Astrocyte (in vitro differentiated cells and primary cell): Measurements from ENCODE around the gene TBXT. TPM values are rescaled to one million over a fixed set of nuclear protein-coding genes. Genes with fewer than 3 reads are reported as not detected.

Experiments used
- DNase-seq: peaks from one replicate; pipeline ENCODE4 v3.0.0-alpha.2; 2010; ENCODE audit warnings: low read depth
- FAIRE-seq: peaks from 2 replicates; lab custom pipeline; 2011; peaks lifted over from hg19 to GRCh38; lab: Jason Lieb, UNC
- H2AFZ ChIP-seq: 2 replicates; pipeline ENCODE4 v1.6.0; 2012; ENCODE audit warnings: low read depth, low read length, inconsistent platforms
- H3K27ac ChIP-seq: 2 replicates; pipeline ENCODE4 v1.5.1; 2011; ENCODE audit warnings: low read depth, low read length, inconsistent platforms
- H3K27me3 ChIP-seq: 2 replicates; pipeline ENCODE4 v1.6.0; 2011; ENCODE audit warnings: low read length, inconsistent platforms; ENCODE audit not compliant: insufficient read depth
- H3K36me3 ChIP-seq: 2 replicates; pipeline ENCODE4 v1.5.1; 2011; ENCODE audit warnings: low read length, inconsistent platforms; ENCODE audit not compliant: insufficient read depth
- H3K4me1 ChIP-seq: 2 replicates; pipeline ENCODE4 v1.5.1; 2011; ENCODE audit warnings: low read length, inconsistent platforms; ENCODE audit not compliant: insufficient read depth
- H3K4me2 ChIP-seq: 2 replicates; pipeline ENCODE4 v1.6.0; 2012; ENCODE audit warnings: low read length, inconsistent platforms
- H3K4me3 ChIP-seq: 2 replicates; pipeline ENCODE4 v1.5.1; 2011; ENCODE audit warnings: low read depth, mild to moderate bottlenecking, low read length, inconsistent platforms; ENCODE audit not compliant: insufficient read depth
- H3K79me2 ChIP-seq: 2 replicates; pipeline ENCODE4 v1.6.0; 2012; ENCODE audit warnings: mild to moderate bottlenecking, low read length, inconsistent platforms; ENCODE audit not compliant: insufficient read depth
- H3K9ac ChIP-seq: 2 replicates; pipeline ENCODE4 v1.6.0; 2012; ENCODE audit warnings: mild to moderate bottlenecking, low read length, inconsistent platforms
- H3K9me3 ChIP-seq: 2 replicates; pipeline ENCODE4 v1.5.1; 2012; ENCODE audit warnings: low read depth, mild to moderate bottlenecking, low read length, inconsistent platforms; ENCODE audit not compliant: insufficient read depth
- H4K20me1 ChIP-seq: 2 replicates; pipeline ENCODE4 v1.6.0; 2012; ENCODE audit warnings: low read length, inconsistent platforms; ENCODE audit not compliant: insufficient read depth
- H3K27ac Mint-ChIP-seq: one replicate; pipeline ENCODE4 v1.8.0; 2021; ENCODE audit warnings: mild to moderate bottlenecking, mixed read lengths; ENCODE audit not compliant: unreplicated experiment
- H3K27me3 Mint-ChIP-seq: one replicate; pipeline ENCODE4 v1.8.0; 2021; ENCODE audit warnings: low read depth, mixed read lengths; ENCODE audit not compliant: unreplicated experiment
- H3K36me3 Mint-ChIP-seq: one replicate; pipeline ENCODE4 v1.8.0; 2021; ENCODE audit warnings: low read depth, mixed read lengths; ENCODE audit not compliant: unreplicated experiment
- H3K4me1 Mint-ChIP-seq: one replicate; pipeline ENCODE4 v1.8.0; 2021; ENCODE audit warnings: low read depth, mixed read lengths; ENCODE audit not compliant: unreplicated experiment
- H3K4me3 Mint-ChIP-seq: one replicate; pipeline ENCODE4 v1.8.0; 2021; ENCODE audit warnings: mild to moderate bottlenecking, moderate library complexity, mixed read lengths; ENCODE audit not compliant: unreplicated experiment
- H3K9me3 Mint-ChIP-seq: one replicate; pipeline ENCODE4 v1.8.0; 2021; ENCODE audit warnings: mild to moderate bottlenecking, mixed read lengths; ENCODE audit not compliant: unreplicated experiment
- EZH2 ChIP-seq: IDR thresholded peaks from 2 replicates; pipeline ENCODE4 v1.6.1; 2012; ENCODE audit warnings: mild to moderate bottlenecking, low read length, inconsistent platforms; ENCODE audit not compliant: insufficient read depth
- total RNA-seq: library from RNA; stranded (reverse); gene quantifications from 2 replicates; pipeline ENCODE4 v1.2.1, GENCODE V29; 2021
- TF ChIP-seq, protein P1 (sequence below): IDR thresholded peaks from 2 replicates; pipeline ENCODE4 v1.5.1; 2011; ENCODE audit warnings: low read depth, mild to moderate bottlenecking, inconsistent platforms, low read length, moderate library complexity; ENCODE audit not compliant: insufficient read depth

The TBXT gene
- total RNA-seq, 1 donor from 2014 or later, result not detected

DNA sequence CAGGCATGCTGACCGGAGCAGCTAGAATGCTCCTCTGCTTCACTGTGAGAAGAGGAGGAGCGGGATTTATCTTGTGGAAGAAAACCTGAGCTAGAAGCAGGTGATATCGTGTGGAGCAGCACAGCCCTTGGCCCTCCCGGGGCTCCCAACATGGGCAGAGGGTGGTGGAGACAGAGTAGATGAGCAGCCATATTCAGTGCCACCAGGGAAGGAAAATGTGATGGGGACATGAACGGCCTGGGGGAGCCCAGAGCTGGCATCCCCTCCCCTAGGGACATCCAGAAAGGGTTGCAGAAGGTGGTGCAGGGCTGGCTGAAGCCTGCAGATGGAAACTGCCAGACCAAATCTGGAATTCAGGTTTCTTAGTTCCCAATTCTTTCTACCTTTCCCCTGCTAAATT lies 24.9 kb upstream of the TBXT start:
- no peak overlapping the region for H3K27ac ChIP-seq
- DNase-seq, result no peak
- Mint-ChIP-seq H3K36me3 (no peaks in the 10 kb centered on the region), H3K4me1 (no peaks in the 10 kb centered on the region), H3K9me3 (peaks cover 2% of the 10 kb centered on the region), H3K27ac (no peak overlapping the region), H3K27me3 (peaks cover 33% of the 10 kb centered on the region), H3K4me3 (no peak overlapping the region)
- no peaks in the 10 kb centered on the region for H3K27me3 ChIP-seq
- no peak overlapping the region for H3K9ac ChIP-seq
- H3K79me2 ChIP-seq, result no peaks in the 10 kb centered on the region
- no peaks in the 10 kb centered on the region for H4K20me1 ChIP-seq
- no peak for FAIRE-seq
- H3K4me2 ChIP-seq, result no peak overlapping the region
- no peak overlapping the region for H2AFZ ChIP-seq
- no peaks in the 10 kb centered on the region for H3K36me3 ChIP-seq
- H3K4me3 ChIP-seq, result no peak overlapping the region
- H3K4me1 ChIP-seq, result no peaks in the 10 kb centered on the region
- TF ChIP-seq, protein P1, sequence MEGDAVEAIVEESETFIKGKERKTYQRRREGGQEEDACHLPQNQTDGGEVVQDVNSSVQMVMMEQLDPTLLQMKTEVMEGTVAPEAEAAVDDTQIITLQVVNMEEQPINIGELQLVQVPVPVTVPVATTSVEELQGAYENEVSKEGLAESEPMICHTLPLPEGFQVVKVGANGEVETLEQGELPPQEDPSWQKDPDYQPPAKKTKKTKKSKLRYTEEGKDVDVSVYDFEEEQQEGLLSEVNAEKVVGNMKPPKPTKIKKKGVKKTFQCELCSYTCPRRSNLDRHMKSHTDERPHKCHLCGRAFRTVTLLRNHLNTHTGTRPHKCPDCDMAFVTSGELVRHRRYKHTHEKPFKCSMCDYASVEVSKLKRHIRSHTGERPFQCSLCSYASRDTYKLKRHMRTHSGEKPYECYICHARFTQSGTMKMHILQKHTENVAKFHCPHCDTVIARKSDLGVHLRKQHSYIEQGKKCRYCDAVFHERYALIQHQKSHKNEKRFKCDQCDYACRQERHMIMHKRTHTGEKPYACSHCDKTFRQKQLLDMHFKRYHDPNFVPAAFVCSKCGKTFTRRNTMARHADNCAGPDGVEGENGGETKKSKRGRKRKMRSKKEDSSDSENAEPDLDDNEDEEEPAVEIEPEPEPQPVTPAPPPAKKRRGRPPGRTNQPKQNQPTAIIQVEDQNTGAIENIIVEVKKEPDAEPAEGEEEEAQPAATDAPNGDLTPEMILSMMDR, result no peak
- TF ChIP-seq EZH2, result no peak
- H3K9me3 ChIP-seq, result no peaks in the 10 kb centered on the region

DNA sequence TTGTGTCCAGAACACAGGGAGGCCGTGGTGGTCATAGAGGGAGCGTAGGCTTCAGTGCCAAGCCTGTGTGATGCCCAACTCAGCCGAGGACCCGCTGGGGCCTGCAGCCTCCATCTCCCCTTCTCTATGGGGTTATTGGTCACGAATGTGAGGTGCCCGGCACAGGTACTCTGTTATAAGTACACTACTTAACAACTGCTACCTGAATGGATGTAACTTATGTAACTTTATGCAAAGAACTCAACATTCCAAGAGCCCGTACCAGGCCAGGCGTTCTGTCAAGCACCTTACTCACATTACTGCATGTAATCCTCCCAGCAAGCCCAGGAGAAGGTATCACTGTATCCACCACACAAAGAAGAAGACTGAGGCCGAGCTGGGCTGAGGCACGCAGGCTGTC lies 24.5 kb upstream of the TBXT start:
- Histone ChIP-seq H3K4me3 (no peak overlapping the region), H2AFZ (no peak overlapping the region), H4K20me1 (no peaks in the 10 kb centered on the region), H3K9me3 (no peaks in the 10 kb centered on the region), H3K4me2 (no peak overlapping the region), H3K9ac (no peak overlapping the region), H3K27me3 (no peaks in the 10 kb centered on the region), H3K27ac (no peak overlapping the region), H3K4me1 (no peaks in the 10 kb centered on the region), H3K36me3 (no peaks in the 10 kb centered on the region), H3K79me2 (no peaks in the 10 kb centered on the region)
- FAIRE-seq, result no peak
- Mint-ChIP-seq H3K27ac (no peak overlapping the region), H3K9me3 (peaks cover 2% of the 10 kb centered on the region), H3K27me3 (peaks cover 32% of the 10 kb centered on the region), H3K4me1 (no peaks in the 10 kb centered on the region), H3K36me3 (no peaks in the 10 kb centered on the region), H3K4me3 (no peak overlapping the region)
- no peak for TF ChIP-seq EZH2
- TF ChIP-seq, protein P1, result no peak
- DNase-seq, result no peak

DNA sequence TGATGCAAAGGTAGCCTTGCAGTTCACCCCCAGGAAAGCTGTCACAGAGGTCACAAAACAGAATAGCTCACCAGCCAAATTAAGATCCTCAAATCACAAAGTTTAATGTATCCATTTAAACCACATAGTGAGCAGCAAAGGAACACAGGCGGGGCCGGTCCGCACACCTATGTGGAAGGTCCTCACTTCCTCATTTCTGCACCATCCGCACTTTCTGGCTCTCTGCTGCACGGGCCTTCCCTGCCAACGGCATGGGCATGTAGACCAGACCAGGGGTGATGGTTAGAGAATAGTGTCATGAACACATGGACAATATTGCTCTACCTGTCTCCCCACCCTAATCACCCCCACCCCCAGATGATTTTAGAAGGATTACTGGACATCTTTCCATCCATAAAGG lies 12.1 kb upstream of the TBXT start:
- no peak for TF ChIP-seq EZH2
- TF ChIP-seq, protein P1, result no peak
- no peaks in the 10 kb centered on the region for H3K9me3 Mint-ChIP-seq
- Histone ChIP-seq H3K4me3 (no peak overlapping the region), H2AFZ (no peak overlapping the region), H3K4me2 (no peak overlapping the region), H3K27ac (no peak overlapping the region), H3K4me1 (no peaks in the 10 kb centered on the region), H3K27me3 (no peaks in the 10 kb centered on the region), H3K9ac (no peak overlapping the region), H4K20me1 (no peaks in the 10 kb centered on the region), H3K9me3 (no peaks in the 10 kb centered on the region), H3K79me2 (no peaks in the 10 kb centered on the region), H3K36me3 (no peaks in the 10 kb centered on the region)
- no peaks in the 10 kb centered on the region for H3K4me1 Mint-ChIP-seq
- no peak for DNase-seq
- no peak overlapping the region for H3K27ac Mint-ChIP-seq
- FAIRE-seq, result no peak
- H3K36me3 Mint-ChIP-seq, result no peaks in the 10 kb centered on the region
- H3K27me3 Mint-ChIP-seq, result peaks cover 39% of the 10 kb centered on the region
- H3K4me3 Mint-ChIP-seq, result no peak overlapping the region
